Measurements from ENCODE around the gene SAA1. TPM values are rescaled to one million over a fixed set of nuclear protein-coding genes. Genes with fewer than 3 reads are reported as not detected.
"Not testable (repeated sequence)": the region's sequence is repeated elsewhere in the genome, so short reads cannot be mapped to it uniquely, and the experiment has no call there.

Gene SAA1
- total RNA-seq, 1 experiment from 2014 or later = not detected

- DNase-seq (ENCODE audit: extremely low read depth, low read depth) = no peak
Observed at GRCh38 chr11:18254781-18255361, 11.2 kb upstream of the SAA1 start.

- no peak for DNase-seq (ENCODE audit: extremely low read depth, low read depth)
Observed at GRCh38 chr11:18259259-18259658, 6.8 kb upstream of the SAA1 start.

GRCh38 chr11:18261721-18262120 lies 4.3 kb upstream of the SAA1 start:
- DNase-seq (ENCODE audit: extremely low read depth, low read depth) = no peak

GRCh38 chr11:18262681-18263350 lies 3.2 kb upstream of the SAA1 start:
- DNase-seq (ENCODE audit: extremely low read depth, low read depth) = not testable (repeated sequence)

- no peak for DNase-seq (ENCODE audit: extremely low read depth, low read depth)
Observed at GRCh38 chr11:18264035-18264434, 2.0 kb upstream of the SAA1 start.

GRCh38 chr11:18264677-18265555 lies 1.1 kb upstream of the SAA1 start:
- DNase-seq (ENCODE audit: extremely low read depth, low read depth) = no peak

- not testable (repeated sequence) for DNase-seq (ENCODE audit: extremely low read depth, low read depth)
Observed at GRCh38 chr11:18267335-18268133, 1.5 kb downstream of the SAA1 start.

- not testable (repeated sequence) for DNase-seq (ENCODE audit: extremely low read depth, low read depth)
Observed at GRCh38 chr11:18269252-18269651, 3.2 kb downstream of the SAA1 start.

- DNase-seq (ENCODE audit: extremely low read depth, low read depth) = no peak
Observed at GRCh38 chr11:18270102-18270501, 4.0 kb downstream of the SAA1 start.

GRCh38 chr11:18271206-18271605 lies 5.1 kb downstream of the SAA1 start:
- DNase-seq (ENCODE audit: extremely low read depth, low read depth) = no peak

GRCh38 chr11:18277565-18278271 lies 11.7 kb downstream of the SAA1 start:
- DNase-seq (ENCODE audit: extremely low read depth, low read depth) = no peak

- no peak for DNase-seq (ENCODE audit: extremely low read depth, low read depth)
Observed at GRCh38 chr11:18280438-18281045, 14.5 kb downstream of the SAA1 start.

- DNase-seq (ENCODE audit: extremely low read depth, low read depth) = no peak
Observed at GRCh38 chr11:18282626-18283025, 16.6 kb downstream of the SAA1 start.

GRCh38 chr11:18285841-18286240 lies 19.8 kb downstream of the SAA1 start:
- no peak for DNase-seq (ENCODE audit: extremely low read depth, low read depth)

- no peak for DNase-seq (ENCODE audit: extremely low read depth, low read depth)
Observed at GRCh38 chr11:18288911-18289310, 22.8 kb downstream of the SAA1 start.

- DNase-seq (ENCODE audit: extremely low read depth, low read depth) = no peak
Observed at GRCh38 chr11:18294862-18295261, 28.8 kb downstream of the SAA1 start.

GRCh38 chr11:18295316-18295715 lies 29.3 kb downstream of the SAA1 start:
- DNase-seq (ENCODE audit: extremely low read depth, low read depth) = no peak

- DNase-seq (ENCODE audit: extremely low read depth, low read depth) = no peak
Observed at GRCh38 chr11:18299721-18300120, 33.7 kb downstream of the SAA1 start.

GRCh38 chr11:18304745-18305144 lies 38.7 kb downstream of the SAA1 start:
- no peak for DNase-seq (ENCODE audit: extremely low read depth, low read depth)

Measured in NCI-H460 (cell line).